Choroid plexus epithelial cell (primary cell): ENCODE data around the gene INSIG1.

Source experiments
- DNase-seq: peaks from one replicate; pipeline ENCODE4 v3.0.0-alpha.2; 2010; ENCODE audit warnings: low read depth
- H3K4me3 ChIP-seq: 2 replicates; pipeline ENCODE4 v1.5.1; 2011; ENCODE audit warnings: low read depth, mild to moderate bottlenecking, control low read depth, low read length, moderate library complexity
- TF ChIP-seq, protein P1 (sequence below): conservative IDR thresholded peaks from 2 replicates; pipeline ENCODE4 v1.5.1; 2011; ENCODE audit warnings: low read depth, mild to moderate bottlenecking, control low read depth, inconsistent platforms, low read length, moderate library complexity

The INSIG1 gene

GRCh38 chr7:155297517-155298287 lies at the start of gene INSIG1:
Gene INSIG1 (plus strand): TSS chr7:155297878. CDS start chr7:155298286, 408 bp downstream.
- TF ChIP-seq, protein P1, sequence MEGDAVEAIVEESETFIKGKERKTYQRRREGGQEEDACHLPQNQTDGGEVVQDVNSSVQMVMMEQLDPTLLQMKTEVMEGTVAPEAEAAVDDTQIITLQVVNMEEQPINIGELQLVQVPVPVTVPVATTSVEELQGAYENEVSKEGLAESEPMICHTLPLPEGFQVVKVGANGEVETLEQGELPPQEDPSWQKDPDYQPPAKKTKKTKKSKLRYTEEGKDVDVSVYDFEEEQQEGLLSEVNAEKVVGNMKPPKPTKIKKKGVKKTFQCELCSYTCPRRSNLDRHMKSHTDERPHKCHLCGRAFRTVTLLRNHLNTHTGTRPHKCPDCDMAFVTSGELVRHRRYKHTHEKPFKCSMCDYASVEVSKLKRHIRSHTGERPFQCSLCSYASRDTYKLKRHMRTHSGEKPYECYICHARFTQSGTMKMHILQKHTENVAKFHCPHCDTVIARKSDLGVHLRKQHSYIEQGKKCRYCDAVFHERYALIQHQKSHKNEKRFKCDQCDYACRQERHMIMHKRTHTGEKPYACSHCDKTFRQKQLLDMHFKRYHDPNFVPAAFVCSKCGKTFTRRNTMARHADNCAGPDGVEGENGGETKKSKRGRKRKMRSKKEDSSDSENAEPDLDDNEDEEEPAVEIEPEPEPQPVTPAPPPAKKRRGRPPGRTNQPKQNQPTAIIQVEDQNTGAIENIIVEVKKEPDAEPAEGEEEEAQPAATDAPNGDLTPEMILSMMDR: no peak
- DNase-seq: peak; percentile 95
- H3K4me3 ChIP-seq: peak within 1 kb of the TSS; percentile 72

DNA sequence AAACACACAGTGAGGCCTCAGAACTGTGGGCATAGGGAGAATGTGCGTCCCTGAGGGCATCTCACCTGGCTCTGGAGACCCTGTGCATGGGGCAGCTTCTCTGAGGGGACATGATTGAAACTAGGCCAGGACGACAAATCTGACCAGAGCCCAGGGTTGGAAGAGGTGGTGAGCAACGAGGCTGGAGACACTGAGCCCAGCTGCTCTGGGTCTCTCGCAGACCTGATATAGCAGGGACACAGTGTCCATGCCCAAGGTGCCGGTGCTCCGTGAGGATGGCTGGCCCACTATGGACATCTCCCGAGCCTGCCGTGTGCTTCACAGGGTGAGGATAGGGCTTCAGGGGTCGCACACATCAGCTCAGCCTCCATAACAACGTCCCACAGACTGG lies 49.3 kb upstream of the INSIG1 start:
- no peak for DNase-seq
- H3K4me3 ChIP-seq: no peak overlapping the region
- TF ChIP-seq, protein P1: no peak

DNA sequence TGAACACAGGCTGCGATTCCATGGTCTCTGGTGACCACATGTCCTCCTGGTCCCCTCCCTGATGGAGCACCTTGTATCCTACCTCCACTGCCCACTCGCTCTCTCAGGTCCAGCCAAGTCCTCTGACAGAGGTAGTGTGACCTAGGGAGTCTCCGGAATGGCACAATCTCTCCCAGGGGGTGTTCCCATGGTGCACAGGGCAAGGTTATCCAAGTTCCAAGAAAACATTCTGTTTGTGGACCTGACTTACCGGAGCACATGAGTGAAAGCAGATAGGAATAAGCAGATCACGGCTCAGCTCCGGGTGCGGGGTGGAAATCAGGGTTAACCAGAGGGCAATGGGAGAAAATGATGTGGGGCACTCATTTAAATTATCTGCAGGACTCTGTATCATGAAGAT lies 45.8 kb upstream of the INSIG1 start:
- no peak for DNase-seq

GRCh38 chr7:155252444-155252887 lies 45.2 kb upstream of the INSIG1 start:
- TF ChIP-seq, protein P1: no peak
- H3K4me3 ChIP-seq: no peak overlapping the region
- peak; percentile 68 for DNase-seq

More for the DNA sequence above, 45.8 kb upstream of the INSIG1 start:
- TF ChIP-seq, protein P1: no peak
- H3K4me3 ChIP-seq: no peak overlapping the region

DNA sequence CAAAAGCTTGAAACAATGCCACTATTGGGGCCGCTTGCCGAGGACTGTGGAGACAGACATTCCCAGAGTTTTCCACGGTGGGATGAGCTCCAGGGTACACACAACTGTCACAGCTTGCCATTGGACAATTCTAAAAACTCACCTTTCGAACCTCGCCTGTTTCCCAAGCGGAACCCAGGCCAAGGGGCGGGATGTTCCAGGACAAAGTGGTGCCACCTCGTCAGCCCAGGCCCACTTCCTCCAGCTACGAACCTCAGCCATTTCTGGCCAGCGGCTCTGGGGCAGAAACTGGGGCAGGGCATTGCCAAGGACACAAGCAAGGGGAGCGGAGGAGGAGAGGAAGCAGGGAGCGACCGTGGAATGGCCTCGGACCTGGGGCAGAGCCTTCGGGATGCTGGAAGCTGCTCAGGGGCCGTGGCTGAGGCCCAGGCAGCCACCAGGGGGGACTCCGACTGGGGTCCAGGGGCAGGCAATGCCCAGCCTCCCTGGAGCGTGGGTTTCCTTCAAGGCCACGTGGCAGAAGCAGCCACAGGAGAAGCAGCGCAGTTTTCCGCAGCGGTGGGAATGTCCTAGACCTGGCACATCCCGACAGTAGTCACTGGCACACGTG lies 44.7 kb upstream of the INSIG1 start:
- DNase-seq: no peak
- H3K4me3 ChIP-seq: no peak overlapping the region
- TF ChIP-seq, protein P1: no peak

DNA sequence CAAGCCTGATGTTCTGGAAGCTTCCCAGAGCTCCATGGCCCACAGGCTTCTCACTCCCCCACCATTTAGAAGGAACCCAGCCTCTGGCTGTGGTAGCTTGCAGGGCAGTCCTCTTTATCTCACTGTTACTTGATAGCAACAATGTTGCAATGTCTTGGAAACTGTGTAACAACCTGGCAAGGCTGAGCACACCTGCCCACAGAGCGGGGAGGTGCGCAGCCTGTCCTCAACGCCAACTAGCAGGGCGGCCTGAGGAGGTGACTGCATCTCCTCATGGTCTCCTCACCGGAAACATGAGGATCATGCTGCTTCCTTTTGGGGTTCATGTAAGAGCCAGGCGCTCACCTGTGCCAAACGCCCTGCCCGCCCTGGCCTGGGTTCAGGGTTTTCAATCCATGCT lies 43.7 kb upstream of the INSIG1 start:
- H3K4me3 ChIP-seq: no peak overlapping the region
- TF ChIP-seq, protein P1: no peak
- no peak for DNase-seq

- TF ChIP-seq, protein P1: no peak
- no peak overlapping the region for H3K4me3 ChIP-seq
- no peak for DNase-seq
Observed at GRCh38 chr7:155255071-155255470, 42.6 kb upstream of the INSIG1 start.
